ENCODE results near the gene CLTC.
"Not testable (repeated sequence)": the region's sequence is repeated elsewhere in the genome, so short reads cannot be mapped to it uniquely, and the experiment has no call there.

The CLTC gene

DNA sequence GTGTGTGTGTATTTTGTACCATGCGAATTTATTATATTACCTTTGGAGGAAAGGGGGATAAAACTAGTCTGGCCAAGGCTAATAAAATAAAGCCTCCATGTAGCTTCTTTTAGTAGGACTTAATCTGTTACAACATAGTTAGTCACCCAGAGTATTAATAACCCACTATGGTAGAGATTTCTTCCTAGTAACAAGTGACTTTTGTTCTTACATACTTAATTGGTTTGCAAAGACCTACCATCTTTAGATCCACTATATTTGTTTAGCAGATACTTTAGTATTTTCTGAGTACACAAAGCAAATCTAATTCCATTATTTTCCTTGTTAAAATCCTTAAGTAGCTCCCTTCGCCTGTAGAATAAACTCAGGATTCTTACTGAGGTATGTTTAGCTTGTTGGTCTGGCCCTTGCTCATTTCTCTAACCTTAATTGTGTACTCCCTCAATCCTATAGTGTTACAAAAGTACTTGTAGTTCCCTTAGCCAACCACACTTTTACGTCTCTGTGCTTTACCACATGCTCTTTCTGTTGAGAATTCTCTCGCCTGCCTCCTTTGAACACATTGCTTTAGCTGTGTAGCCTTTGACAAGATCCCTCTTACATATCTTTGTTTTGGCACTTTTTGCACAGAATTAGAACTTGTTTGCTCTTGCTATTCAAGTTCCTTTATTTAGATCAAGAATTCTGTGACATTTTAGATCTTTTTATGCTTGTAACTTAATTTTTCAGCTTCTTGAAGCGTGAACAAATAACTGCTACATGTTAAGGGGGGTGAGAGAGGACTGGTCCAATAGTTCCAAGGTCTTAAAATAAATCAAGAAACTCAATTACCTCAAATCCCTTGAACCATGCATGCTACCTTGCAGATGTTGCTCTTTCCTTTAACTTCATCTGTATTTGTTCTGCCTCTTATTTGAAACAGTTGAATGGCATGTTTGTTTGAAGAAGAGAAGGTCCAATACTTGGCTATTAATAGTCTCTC is 23.8 kb downstream of the CLTC start:
- H3K27ac ChIP-seq = peak overlapping the region; percentile 80
- TF ChIP-seq, protein P1, sequence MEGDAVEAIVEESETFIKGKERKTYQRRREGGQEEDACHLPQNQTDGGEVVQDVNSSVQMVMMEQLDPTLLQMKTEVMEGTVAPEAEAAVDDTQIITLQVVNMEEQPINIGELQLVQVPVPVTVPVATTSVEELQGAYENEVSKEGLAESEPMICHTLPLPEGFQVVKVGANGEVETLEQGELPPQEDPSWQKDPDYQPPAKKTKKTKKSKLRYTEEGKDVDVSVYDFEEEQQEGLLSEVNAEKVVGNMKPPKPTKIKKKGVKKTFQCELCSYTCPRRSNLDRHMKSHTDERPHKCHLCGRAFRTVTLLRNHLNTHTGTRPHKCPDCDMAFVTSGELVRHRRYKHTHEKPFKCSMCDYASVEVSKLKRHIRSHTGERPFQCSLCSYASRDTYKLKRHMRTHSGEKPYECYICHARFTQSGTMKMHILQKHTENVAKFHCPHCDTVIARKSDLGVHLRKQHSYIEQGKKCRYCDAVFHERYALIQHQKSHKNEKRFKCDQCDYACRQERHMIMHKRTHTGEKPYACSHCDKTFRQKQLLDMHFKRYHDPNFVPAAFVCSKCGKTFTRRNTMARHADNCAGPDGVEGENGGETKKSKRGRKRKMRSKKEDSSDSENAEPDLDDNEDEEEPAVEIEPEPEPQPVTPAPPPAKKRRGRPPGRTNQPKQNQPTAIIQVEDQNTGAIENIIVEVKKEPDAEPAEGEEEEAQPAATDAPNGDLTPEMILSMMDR (conservative IDR thresholded peaks at IDR 0.05) = no peak

DNA sequence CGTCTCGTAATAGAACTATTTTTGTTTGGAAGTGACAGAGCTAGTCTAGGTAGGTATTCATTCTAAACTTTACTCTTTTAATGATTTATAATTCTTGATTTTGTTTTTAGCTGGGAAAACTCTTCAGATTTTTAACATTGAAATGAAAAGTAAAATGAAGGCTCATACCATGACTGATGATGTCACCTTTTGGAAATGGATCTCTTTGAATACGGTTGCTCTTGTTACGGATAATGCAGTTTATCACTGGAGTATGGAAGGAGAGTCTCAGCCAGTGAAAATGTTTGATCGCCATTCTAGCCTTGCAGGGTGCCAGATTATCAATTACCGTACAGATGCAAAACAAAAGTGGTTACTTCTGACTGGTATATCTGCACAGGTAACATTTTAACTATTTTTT is 27.6 kb downstream of the CLTC start:
- TF ChIP-seq, protein P1 (conservative IDR thresholded peaks at IDR 0.05) = no peak
- H3K27ac ChIP-seq = no peak overlapping the region

DNA sequence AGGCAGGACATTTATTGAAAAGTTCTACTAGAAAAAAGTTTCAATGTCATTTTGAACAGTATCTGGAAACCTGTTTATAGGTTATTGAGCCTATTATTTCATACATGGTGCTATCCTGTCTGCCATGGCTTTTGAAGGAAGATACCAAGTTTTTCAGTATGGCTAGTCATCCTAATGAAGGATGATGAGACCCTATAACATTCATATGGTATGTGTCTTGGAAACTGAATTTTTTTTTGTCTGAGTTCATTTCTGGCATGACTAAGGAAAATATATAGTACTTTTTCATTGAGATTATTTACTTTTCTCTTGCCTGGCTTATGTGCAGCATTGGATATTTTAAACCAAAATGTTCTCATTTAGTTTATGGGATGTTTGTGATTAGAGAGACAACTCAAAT is 30.2 kb downstream of the CLTC start:
- no peak overlapping the region for H3K27ac ChIP-seq
- TF ChIP-seq, protein P1 (conservative IDR thresholded peaks at IDR 0.05) = no peak

DNA sequence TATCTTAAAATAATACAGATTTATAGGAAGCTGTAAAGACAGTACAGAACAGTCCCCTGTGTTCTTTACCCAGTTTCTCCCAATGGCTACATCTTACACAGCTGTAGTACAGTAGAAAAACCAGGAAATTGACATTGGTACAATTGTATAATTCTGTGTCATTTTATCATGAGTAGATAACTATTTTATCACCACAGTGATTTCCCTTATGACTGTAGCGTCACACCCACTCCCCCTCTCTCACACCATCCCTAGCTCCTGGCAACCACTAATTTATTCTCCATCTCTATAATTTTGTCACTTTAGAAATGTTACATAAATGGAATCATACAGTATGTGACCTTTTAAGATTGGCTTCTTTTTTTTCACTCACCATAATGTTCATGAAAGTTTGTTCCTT is 30.9 kb downstream of the CLTC start:
- H3K27ac ChIP-seq = no peak overlapping the region
- TF ChIP-seq, protein P1 (conservative IDR thresholded peaks at IDR 0.05) = no peak

DNA sequence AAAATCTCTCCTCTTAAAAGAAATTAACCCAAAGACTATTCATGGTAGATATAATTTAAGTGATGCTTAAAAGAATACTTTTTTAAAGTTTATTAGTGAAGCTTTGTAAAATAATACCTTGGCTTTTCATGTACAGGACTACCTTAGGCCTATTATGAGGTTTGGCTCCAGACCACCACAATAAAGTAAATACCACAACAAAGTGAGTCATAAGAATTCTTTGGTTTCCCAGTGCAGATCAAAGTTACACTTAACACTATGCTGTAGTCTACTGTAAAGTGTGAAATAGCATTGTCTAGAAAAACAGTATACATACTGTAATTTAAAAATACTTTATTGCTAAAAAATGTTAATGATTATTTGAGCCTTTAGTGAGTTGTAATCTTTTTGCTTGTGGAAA is 31.7 kb downstream of the CLTC start:
- TF ChIP-seq, protein P1 (conservative IDR thresholded peaks at IDR 0.05) = no peak
- H3K27ac ChIP-seq = no peak overlapping the region

DNA sequence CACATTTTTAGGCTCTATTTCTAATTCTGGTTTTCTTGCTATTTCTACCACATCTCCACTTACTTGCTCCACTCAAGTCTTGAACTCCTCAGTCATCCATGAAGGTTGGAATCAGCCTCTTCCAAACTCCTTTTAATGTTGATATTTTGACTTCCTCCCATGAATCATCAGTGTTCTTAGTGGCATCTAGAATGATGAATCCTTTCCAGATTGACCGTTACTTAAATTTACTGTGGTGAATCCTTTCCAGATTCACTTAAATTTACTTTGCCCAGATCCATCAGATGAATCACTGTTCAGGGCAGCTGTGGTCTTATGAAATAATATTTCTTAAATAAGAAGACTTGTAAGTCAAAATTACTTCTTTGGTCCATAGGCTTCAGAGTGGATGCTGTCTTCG is 32.4 kb downstream of the CLTC start:
- TF ChIP-seq, protein P1 (conservative IDR thresholded peaks at IDR 0.05) = no peak
- H3K27ac ChIP-seq = no peak overlapping the region

DNA sequence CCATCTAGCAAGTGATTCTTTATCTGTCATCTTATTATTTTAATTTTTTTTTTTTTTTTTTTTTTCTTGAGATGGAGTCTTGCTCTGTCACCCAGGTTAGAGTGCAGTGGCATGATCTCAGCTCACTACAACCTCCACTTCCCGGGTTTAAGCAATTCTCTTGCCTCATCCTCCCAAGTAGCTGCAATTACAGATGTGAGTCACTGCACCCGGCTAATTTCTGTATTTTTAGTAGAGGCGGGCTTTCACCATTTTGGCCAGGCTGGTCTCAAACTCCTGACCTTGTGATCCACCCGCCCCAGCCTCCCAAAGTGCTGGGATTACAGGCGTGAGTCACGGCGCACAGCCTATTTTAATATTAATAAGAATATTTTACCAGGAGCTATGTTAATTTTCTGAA is 36.9 kb downstream of the CLTC start:
- H3K27ac ChIP-seq = not testable (repeated sequence)

DNA sequence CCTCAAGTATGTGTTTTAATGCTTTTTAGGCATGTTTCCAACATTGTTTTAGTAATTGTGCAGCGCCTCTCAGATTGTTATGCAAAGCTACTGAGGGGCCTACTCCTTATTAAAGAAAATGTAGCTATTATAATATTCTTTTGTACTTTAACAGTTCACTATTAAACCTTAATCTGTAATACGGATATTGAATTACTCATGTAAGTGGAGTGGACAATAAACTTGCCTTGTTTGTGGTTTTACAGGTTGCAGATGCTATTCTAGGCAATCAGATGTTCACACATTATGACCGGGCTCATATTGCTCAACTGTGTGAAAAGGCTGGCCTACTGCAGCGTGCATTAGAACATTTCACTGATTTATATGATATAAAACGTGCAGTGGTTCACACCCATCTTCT is 46.5 kb downstream of the CLTC start:
- H3K27ac ChIP-seq = no peak overlapping the region
- TF ChIP-seq, protein P1 (conservative IDR thresholded peaks at IDR 0.05) = no peak

Measured in VCaP (cell line).